Kidney (tissue), 14 donors: ENCODE data around the gene SYTL5. TPM values are rescaled to one million over a fixed set of nuclear protein-coding genes. Genes with fewer than 3 reads are reported as not detected.

ENCODE experiments used
- DNase-seq, 5 donors: peaks; one replicate each; pipeline ENCODE4 v3.0.0-alpha.2; 2013 to 2020
- FAIRE-seq: peaks from 2 replicates; lab custom pipeline; 2012; peaks lifted over from hg19 to GRCh38; lab: Jason Lieb, UNC
- H3K27ac ChIP-seq, 2 donors: one replicate each; pipeline ENCODE4 v1.7.0; 2013; ENCODE audit warnings: low read depth in 2 of 2, low read length in 2 of 2, inconsistent platforms in 1 of 2
- H3K27me3 ChIP-seq: one replicate; pipeline ENCODE4 v1.7.1; 2013; ENCODE audit warnings: low read length, inconsistent platforms; ENCODE audit not compliant: control insufficient read depth, insufficient read depth
- H3K36me3 ChIP-seq, 3 donors: one replicate each; pipeline versions ENCODE4 v1.7.0 to v1.7.1; 2013; ENCODE audit warnings: low read length in 3 of 3, control low read depth in 1 of 3, inconsistent platforms in 1 of 3; ENCODE audit not compliant: insufficient read depth in 3 of 3, control insufficient read depth in 2 of 3
- H3K4me1 ChIP-seq, 3 donors: one replicate each; pipeline versions ENCODE4 v1.7.0 to v1.7.1; 2013; ENCODE audit warnings: low read length in 3 of 3, inconsistent platforms in 1 of 3, low read depth in 1 of 3; ENCODE audit not compliant: control insufficient read depth in 2 of 3, insufficient read depth in 2 of 3
- H3K4me3 ChIP-seq, 3 donors: one replicate each; pipeline versions ENCODE4 v1.7.0 to v1.8.1; 2013; ENCODE audit warnings: low read length in 3 of 3, control low read depth in 1 of 3, inconsistent platforms in 1 of 3
- H3K9ac ChIP-seq, 3 donors: one replicate each; pipeline versions ENCODE4 v1.7.0 to v1.7.1; 2013; ENCODE audit warnings: low read length in 3 of 3, control low read depth in 1 of 3, inconsistent platforms in 1 of 3
- H3K9me3 ChIP-seq, 3 donors: one replicate each; pipeline versions ENCODE4 v1.7.0 to v1.7.1; 2013; ENCODE audit warnings: low read length in 3 of 3, control low read depth in 1 of 3, inconsistent platforms in 1 of 3; ENCODE audit not compliant: control insufficient read depth in 2 of 3, insufficient read depth in 1 of 3
- CTCF ChIP-seq: IDR thresholded peaks from 3 replicates; pipeline ENCODE4 v1.5.1; 2012; ENCODE audit warnings: mild to moderate bottlenecking, moderate library complexity, borderline replicate concordance; ENCODE audit not compliant: insufficient read depth; ENCODE audit errors: extremely low read depth
- intact Hi-C: fragments of 100-400 bp; cut with DNase I; formaldehyde crosslinking; loops from one replicate; pipeline ENCODE4 v1.11.1; 2022
- polyA plus RNA-seq: library from polyadenylated mRNA; stranded (reverse); fragments of 350-450 nt; fragmentation: Illumina TruSeq; extraction: RNeasy Lipid Tissue Mini Kit (QIAGEN cat#74804); gene quantifications from one replicate; pipeline ENCODE4 v1.2.3, GENCODE V29; 2014; ENCODE audit warnings: low read depth, low replicate concordance; ENCODE audit not compliant: insufficient read depth
- total RNA-seq: library from RNA; stranded (reverse); fragmentation: NEBNext Ultra II Directional; extraction: Animal tissue kit (Norgen Biotek cat#: 25700); gene quantifications from one replicate; pipeline ENCODE4 v1.2.1, GENCODE V29; 2021
- donor health status: control.
- donor health status: control.
- donor health status: control.
- donor health status: control.
- donor health status: control.
- donor health status: DM: yes; HTN: yes; CAD: no.
- donor health status: Normal renal cell carcinoma (clear cell type).

SYTL5 gene
- total and polyA plus RNA-seq, 2 donors from 2014 or later, result 0.65 to 0.69 TPM

- FAIRE-seq, result no peak
- Histone ChIP-seq H3K36me3 (no peaks in the 10 kb centered on the region), H3K4me3 (no peak overlapping the region), H3K9ac (no peak overlapping the region), H3K27ac (no peak overlapping the region), H3K27me3 (no peaks in the 10 kb centered on the region), H3K9me3 (no peaks in the 10 kb centered on the region), H3K4me1 (no peaks in the 10 kb centered on the region)
- TF ChIP-seq CTCF, result no peak
- intact Hi-C loops, result no loop called here
- no peak for DNase-seq
These were observed 104.8 kb downstream of the SYTL5 start for GRCh38 chrX:38111196-38111595.

- H3K4me1 ChIP-seq, result no peaks in the 10 kb centered on the region
- no peaks in the 10 kb centered on the region for H3K9me3 ChIP-seq
- H3K27me3 ChIP-seq, result no peaks in the 10 kb centered on the region
- H3K36me3 ChIP-seq, result no peaks in the 10 kb centered on the region
- DNase-seq (no peak), FAIRE-seq (no peak)
- no peak for TF ChIP-seq CTCF
- H3K4me3 ChIP-seq, result no peak overlapping the region
- no peak overlapping the region for H3K9ac ChIP-seq
- intact Hi-C loops, result no loop called here
- H3K27ac ChIP-seq, result no peak overlapping the region
These were observed 106.2 kb downstream of the SYTL5 start for GRCh38 chrX:38112566-38112965.

GRCh38 chrX:38116706-38117105 is 110.4 kb downstream of the SYTL5 start:
- Histone ChIP-seq H3K36me3 (no peaks in the 10 kb centered on the region), H3K27ac (no peak overlapping the region), H3K27me3 (no peaks in the 10 kb centered on the region), H3K9ac (no peak overlapping the region), H3K4me1 (no peaks in the 10 kb centered on the region), H3K9me3 (no peaks in the 10 kb centered on the region), H3K4me3 (no peak overlapping the region)
- DNase-seq (no peak), FAIRE-seq (no peak)
- intact Hi-C loops, result no loop called here
- no peak for TF ChIP-seq CTCF

- Histone ChIP-seq H3K36me3 (no peaks in the 10 kb centered on the region), H3K9ac (no peak overlapping the region), H3K4me3 (no peak overlapping the region), H3K27ac (no peak overlapping the region), H3K4me1 (no peaks in the 10 kb centered on the region), H3K27me3 (no peaks in the 10 kb centered on the region), H3K9me3 (no peaks in the 10 kb centered on the region)
- DNase-seq (no peak), FAIRE-seq (no peak)
- no peak for TF ChIP-seq CTCF
- intact Hi-C loops, result no loop called here
These were observed 111.1 kb downstream of the SYTL5 start for GRCh38 chrX:38117485-38117884.
